Neural cell (in vitro differentiated cells): ENCODE results near the gene LMCD1.

Source experiments
- EP300 ChIP-seq: fragments of 450-650 bp; conservative IDR thresholded peaks from 2 replicates; pipeline ENCODE4 v1.6.1; 2014; ENCODE audit warnings: antibody characterized with exemption, mild to moderate bottlenecking, moderate library complexity; ENCODE audit not compliant: poor library complexity, severe bottlenecking
- POLR2AphosphoS5 ChIP-seq: IDR thresholded peaks from 2 replicates; pipeline ENCODE4 v1.6.1; 2012
- TF ChIP-seq, protein P1 (sequence below): fragments of 450-650 bp; IDR thresholded peaks from 2 replicates; pipeline ENCODE4 v1.5.1; 2014; ENCODE audit warnings: antibody characterized with exemption, mild to moderate bottlenecking, moderate library complexity; ENCODE audit not compliant: poor library complexity, severe bottlenecking

DNA sequence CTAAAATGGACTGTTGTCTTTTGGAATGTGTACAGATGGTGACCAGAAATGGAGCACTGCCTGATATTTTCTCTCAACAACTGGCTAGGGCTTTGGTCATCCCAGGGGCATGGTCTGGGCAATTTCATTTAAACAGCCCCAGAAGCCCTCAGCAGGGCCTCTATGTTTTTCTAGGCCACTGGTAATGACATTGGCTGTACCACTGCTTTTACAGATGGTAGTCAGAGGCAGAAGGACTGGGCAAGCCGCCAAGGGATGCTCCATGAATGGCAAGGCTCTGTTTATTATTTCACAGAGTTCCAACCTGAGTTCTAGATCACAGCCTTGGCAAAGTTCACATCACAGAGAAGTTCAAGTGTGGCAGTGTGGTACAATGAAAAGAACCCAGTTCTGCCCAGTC lies 37.0 kb upstream of the LMCD1 start:
- TF ChIP-seq EP300, result no peak
- TF ChIP-seq POLR2AphosphoS5, result no peak
- TF ChIP-seq, protein P1, sequence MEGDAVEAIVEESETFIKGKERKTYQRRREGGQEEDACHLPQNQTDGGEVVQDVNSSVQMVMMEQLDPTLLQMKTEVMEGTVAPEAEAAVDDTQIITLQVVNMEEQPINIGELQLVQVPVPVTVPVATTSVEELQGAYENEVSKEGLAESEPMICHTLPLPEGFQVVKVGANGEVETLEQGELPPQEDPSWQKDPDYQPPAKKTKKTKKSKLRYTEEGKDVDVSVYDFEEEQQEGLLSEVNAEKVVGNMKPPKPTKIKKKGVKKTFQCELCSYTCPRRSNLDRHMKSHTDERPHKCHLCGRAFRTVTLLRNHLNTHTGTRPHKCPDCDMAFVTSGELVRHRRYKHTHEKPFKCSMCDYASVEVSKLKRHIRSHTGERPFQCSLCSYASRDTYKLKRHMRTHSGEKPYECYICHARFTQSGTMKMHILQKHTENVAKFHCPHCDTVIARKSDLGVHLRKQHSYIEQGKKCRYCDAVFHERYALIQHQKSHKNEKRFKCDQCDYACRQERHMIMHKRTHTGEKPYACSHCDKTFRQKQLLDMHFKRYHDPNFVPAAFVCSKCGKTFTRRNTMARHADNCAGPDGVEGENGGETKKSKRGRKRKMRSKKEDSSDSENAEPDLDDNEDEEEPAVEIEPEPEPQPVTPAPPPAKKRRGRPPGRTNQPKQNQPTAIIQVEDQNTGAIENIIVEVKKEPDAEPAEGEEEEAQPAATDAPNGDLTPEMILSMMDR, result no peak
